ENCODE measurements around the gene TMEM144.
A peak's percentile ranks its signal among the peaks of the same experiment; 100 is the strongest.

- TF ChIP-seq EZH2 (IDR thresholded peaks at IDR 0.05; ENCODE audit: insufficient read depth, low read length) (no peak), CTCF (IDR thresholded peaks at IDR 0.05; ENCODE audit: insufficient read depth, low read depth, low read length) (peak; percentile 69)
Observed at GRCh38 chr4:158172261-158173258, 37.7 kb upstream of the TMEM144 start, which contains the start of gene GASK1B.
